ENCODE measurements around the gene REXO5. TPM values are rescaled to one million over a fixed set of nuclear protein-coding genes. Genes with fewer than 3 reads are reported as not detected.

Gene REXO5
- total and polyA plus RNA-seq, 8 donors, result 4.7 to 31.7 (median 7.2) TPM

DNA sequence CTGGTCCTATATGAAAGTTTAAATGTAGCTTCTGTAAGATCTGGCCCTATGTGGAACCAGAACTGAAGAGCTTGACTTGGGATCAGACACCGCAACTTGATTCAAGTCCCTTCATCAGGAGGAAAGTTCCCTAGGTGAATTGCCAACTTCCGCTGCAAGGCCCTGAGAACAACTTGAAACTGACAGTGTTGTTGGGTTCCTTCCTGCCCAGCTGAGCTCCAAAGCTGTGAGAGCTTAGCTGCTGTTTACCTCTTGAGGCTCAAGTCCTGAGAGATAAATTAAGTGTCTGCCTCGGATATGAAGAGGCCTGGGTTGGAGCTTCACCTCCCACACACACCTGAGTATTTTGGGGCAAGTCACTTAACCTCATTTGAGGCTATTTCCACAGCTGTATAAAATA, 44.7 kb downstream of the REXO5 start:
- Histone ChIP-seq H3K27ac (peak overlapping the region in 4 of 5 donors; percentile 73 to 80 (median 78)), H3K4me1 (peaks cover 36 to 49% (median 44%) of the 10 kb centered on the region in 4 donors), H3K27me3 (no peaks in the 10 kb centered on the region), H3K36me3 (peaks cover 6 to 24% (median 17%) of the 10 kb centered on the region in 4 donors), H3K9me3 (no peaks in the 10 kb centered on the region), H3K4me3 (no peak overlapping the region)
- WGBS, 5 donors, result 54 to 73% (median 64%) methylated on average over 3 of the region's 3 CpGs
- TF ChIP-seq EP300 (IDR thresholded peaks at IDR 0.05) (no peak), CTCF (IDR thresholded peaks at IDR 0.05) (no peak), POLR2A (IDR thresholded peaks at IDR 0.05) (no peak), POLR2AphosphoS5 (IDR thresholded peaks at IDR 0.05) (no peak)
- no peak for DNase-seq
- intact Hi-C loops (cut with DNase I; ENCODE audit: low total_unique reads), result loop anchor here (10.0 kb wide), 1 partner anchor 54 kb away; the partner anchor contains the start of genes DCUN1D3 and LYRM1

DNA sequence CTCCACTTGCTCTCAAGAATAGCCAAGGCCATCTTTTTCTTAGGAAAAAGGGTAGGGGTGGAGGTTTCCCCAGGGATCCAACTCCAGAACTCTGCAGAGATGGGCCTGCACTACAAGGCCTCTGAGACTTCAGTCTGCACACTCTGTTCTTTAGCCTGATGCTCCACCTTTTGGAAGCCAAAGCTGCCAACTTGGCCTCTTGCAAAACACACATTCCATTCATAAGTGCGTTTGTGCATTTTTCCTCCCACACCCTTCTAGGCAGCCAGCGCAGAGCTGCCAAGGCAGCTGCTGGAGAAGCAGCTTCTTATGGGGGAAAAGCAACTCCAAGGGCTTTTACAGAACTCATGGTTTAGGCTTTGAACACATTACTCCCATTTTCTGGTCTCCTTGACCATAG, 45.3 kb downstream of the REXO5 start:
- TF ChIP-seq EP300 (IDR thresholded peaks at IDR 0.05), result peak; percentile 74
- peak; percentile 91 to 96 (median 96) for TF ChIP-seq POLR2AphosphoS5 (IDR thresholded peaks at IDR 0.05)
- no peak for TF ChIP-seq CTCF (IDR thresholded peaks at IDR 0.05)
- TF ChIP-seq POLR2A (IDR thresholded peaks at IDR 0.05), result no peak
- WGBS, 5 donors, result 10 to 22% (median 18%) methylated on average over 2 of the region's 2 CpGs
- Histone ChIP-seq H3K4me3 (no peak overlapping the region), H3K27ac (peak overlapping the region; percentile 9 to 80 (median 77)), H3K9me3 (no peaks in the 10 kb centered on the region), H3K27me3 (no peaks in the 10 kb centered on the region), H3K36me3 (peaks cover 6 to 22% (median 13%) of the 10 kb centered on the region in 4 donors), H3K4me1 (peaks cover 36 to 49% (median 44%) of the 10 kb centered on the region in 4 donors)
- DNase-seq, result peak; percentile 82 to 88
- intact Hi-C loops (cut with DNase I; ENCODE audit: low total_unique reads), result loop anchor here (10.0 kb wide), 1 partner anchor 53 kb away; the partner anchor contains the start of genes DCUN1D3 and LYRM1

- 46 to 68% (median 55%) methylated on average over 5 of the region's 5 CpGs for WGBS, 5 donors
- Histone ChIP-seq H3K27ac (peak overlapping the region in 4 of 5 donors; percentile 11 to 80 (median 76)), H3K4me1 (peaks cover 36 to 49% (median 44%) of the 10 kb centered on the region in 4 donors), H3K9me3 (no peaks in the 10 kb centered on the region), H3K4me3 (no peak overlapping the region), H3K27me3 (no peaks in the 10 kb centered on the region), H3K36me3 (peaks cover 6 to 28% (median 19%) of the 10 kb centered on the region in 4 donors)
- no peak for DNase-seq
- TF ChIP-seq POLR2AphosphoS5 (IDR thresholded peaks at IDR 0.05), result peak in 1 of 3 donors; percentile 53
- TF ChIP-seq EP300 (IDR thresholded peaks at IDR 0.05), result no peak
- intact Hi-C loops (cut with DNase I; ENCODE audit: low total_unique reads), result loop anchor here (10.0 kb wide), 1 partner anchor 52 kb away; the partner anchor contains the start of genes DCUN1D3 and LYRM1
Observed at GRCh38 chr16:20853143-20853542, 46.8 kb downstream of the REXO5 start.

DNA sequence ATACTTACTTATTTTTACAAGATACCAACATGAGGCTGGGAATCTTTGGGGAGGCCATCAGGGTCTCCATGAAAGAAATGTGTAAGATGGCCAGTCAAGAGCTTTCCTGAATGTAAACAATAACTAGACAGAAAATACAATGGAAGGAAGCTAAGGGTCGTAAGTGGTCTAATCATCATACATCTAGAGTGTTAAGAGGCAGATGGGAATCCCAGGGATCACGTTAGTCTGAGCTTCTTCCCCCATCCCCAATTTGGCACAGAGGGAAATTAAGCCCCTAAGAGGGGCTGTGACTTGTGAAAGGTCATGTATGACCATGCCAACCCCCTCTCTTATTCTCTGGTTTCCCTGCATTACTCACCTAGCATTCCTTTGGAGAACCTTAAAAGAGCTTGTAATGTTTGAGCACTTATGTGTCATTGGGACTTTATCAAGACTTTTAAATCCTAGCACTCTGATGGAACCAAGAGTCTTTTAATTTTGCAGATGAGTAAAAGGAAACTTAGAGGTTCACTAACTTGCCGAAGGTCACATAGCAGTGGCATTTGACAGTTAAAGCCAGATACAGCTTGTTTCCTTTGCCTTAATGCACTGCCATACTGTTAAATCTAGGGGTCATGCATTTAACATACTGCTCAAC, 47.8 kb downstream of the REXO5 start:
- H3K27ac ChIP-seq, result peak overlapping the region in 1 of 5 donors; percentile 80
- intact Hi-C loops (cut with DNase I; ENCODE audit: low total_unique reads), result loop anchor here (10.0 kb wide), 1 partner anchor 51 kb away; the partner anchor contains the start of genes DCUN1D3 and LYRM1

More for the DNA sequence above, 47.8 kb downstream of the REXO5 start:
- Histone ChIP-seq H3K36me3 (peaks cover 6 to 30% (median 19%) of the 10 kb centered on the region in 4 donors), H3K4me1 (peaks cover 36 to 51% (median 44%) of the 10 kb centered on the region in 4 donors), H3K9me3 (no peaks in the 10 kb centered on the region), H3K4me3 (no peak overlapping the region), H3K27me3 (no peaks in the 10 kb centered on the region)
- no peak for DNase-seq
- 80 to 91% (median 88%) methylated on average over 3 of the region's 3 CpGs for WGBS, 5 donors
- TF ChIP-seq EP300 (IDR thresholded peaks at IDR 0.05), result no peak
- no peak for TF ChIP-seq CTCF (IDR thresholded peaks at IDR 0.05)
- TF ChIP-seq POLR2AphosphoS5 (IDR thresholded peaks at IDR 0.05), result no peak
- TF ChIP-seq POLR2A (IDR thresholded peaks at IDR 0.05), result no peak

All from stomach (tissue), 9 donors.